Mammary epithelial cell (primary cell): ENCODE data around the gene UBA5.

ENCODE experiments used
- CTCF ChIP-seq, 2 donors: IDR thresholded peaks in 1 of 2; conservative IDR thresholded peaks in 1 of 2; 2 replicates each; pipeline ENCODE4 v1.5.1; 2011 to 2012; ENCODE audit warnings: inconsistent platforms in 2 of 2, low read length in 2 of 2, mild to moderate bottlenecking in 2 of 2, control low read depth in 1 of 2, low read depth in 1 of 2; ENCODE audit not compliant: insufficient read depth in 1 of 2; ENCODE audit errors: extremely low read depth in 1 of 2
- EZH2 ChIP-seq: IDR thresholded peaks from 2 replicates; pipeline ENCODE4 v1.6.1; 2012; ENCODE audit warnings: low read length, inconsistent platforms, borderline replicate concordance

- TF ChIP-seq CTCF (conservative IDR thresholded peaks at IDR 0.05 in 1 of 2, IDR thresholded peaks at IDR 0.05 in 1 of 2; ENCODE audit: extremely low read depth in 1 of 2, insufficient read depth in 1 of 2, low read depth in 1 of 2, low read length in 2 of 2), result no peak
- no peak for TF ChIP-seq EZH2
These were observed 972 bp downstream of the UBA5 start for GRCh38 chr3:132661101-132661500.
